GM12875 (cell line): Measurements from ENCODE around the gene PIWIL4.

Experiments used
- H3K4me3 ChIP-seq: one replicate; pipeline ENCODE4 v1.5.1; 2011; ENCODE audit warnings: low read depth, low read length, control low read depth
- TF ChIP-seq, protein P1 (sequence below): IDR thresholded peaks from 2 replicates; pipeline ENCODE4 v1.5.1; 2011; ENCODE audit warnings: low read depth, mild to moderate bottlenecking, control low read depth, inconsistent platforms, low read length, moderate library complexity, borderline replicate concordance; ENCODE audit not compliant: insufficient read depth

Gene PIWIL4

DNA sequence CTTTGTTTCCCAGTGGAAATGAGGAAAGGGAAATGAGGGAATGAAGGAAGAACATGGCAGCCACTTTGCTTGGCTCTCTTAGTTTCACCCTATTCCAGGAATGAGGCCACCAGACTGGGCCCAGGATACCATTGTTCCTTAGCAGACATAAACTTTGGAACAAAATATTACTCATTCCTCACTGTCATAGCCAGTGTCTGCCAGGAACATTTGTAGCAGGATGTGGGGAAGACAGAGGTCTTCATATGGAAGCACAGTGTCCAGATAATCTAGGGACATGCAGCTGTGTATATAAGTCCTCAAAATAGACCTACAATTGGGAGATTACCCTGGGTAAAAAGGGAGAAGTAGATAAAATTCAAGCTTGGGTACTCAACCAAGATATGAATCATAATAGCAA is 38.6 kb upstream of the PIWIL4 start:
- TF ChIP-seq, protein P1, sequence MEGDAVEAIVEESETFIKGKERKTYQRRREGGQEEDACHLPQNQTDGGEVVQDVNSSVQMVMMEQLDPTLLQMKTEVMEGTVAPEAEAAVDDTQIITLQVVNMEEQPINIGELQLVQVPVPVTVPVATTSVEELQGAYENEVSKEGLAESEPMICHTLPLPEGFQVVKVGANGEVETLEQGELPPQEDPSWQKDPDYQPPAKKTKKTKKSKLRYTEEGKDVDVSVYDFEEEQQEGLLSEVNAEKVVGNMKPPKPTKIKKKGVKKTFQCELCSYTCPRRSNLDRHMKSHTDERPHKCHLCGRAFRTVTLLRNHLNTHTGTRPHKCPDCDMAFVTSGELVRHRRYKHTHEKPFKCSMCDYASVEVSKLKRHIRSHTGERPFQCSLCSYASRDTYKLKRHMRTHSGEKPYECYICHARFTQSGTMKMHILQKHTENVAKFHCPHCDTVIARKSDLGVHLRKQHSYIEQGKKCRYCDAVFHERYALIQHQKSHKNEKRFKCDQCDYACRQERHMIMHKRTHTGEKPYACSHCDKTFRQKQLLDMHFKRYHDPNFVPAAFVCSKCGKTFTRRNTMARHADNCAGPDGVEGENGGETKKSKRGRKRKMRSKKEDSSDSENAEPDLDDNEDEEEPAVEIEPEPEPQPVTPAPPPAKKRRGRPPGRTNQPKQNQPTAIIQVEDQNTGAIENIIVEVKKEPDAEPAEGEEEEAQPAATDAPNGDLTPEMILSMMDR, result no peak
- no peak overlapping the region for H3K4me3 ChIP-seq

DNA sequence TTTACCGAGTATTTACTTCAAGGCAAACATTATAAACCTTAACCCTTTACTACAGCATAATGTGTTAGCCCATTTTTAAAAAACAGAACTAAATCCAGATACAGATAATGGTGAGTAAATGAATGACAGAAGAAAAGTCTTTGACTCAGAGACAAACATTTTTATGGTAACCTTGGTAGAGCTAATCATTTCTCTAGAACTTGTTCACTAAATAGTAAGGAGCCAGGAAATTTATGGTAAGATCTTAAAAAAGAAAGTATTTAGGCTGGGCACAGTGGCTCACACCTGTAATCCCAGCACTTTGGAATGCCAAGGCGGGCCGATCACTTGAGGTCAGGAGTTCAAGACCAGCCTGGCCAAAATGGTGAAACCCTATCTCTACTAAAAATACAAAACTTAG is 35.0 kb upstream of the PIWIL4 start:
- TF ChIP-seq, protein P1, result no peak
- H3K4me3 ChIP-seq, result no peak overlapping the region

DNA sequence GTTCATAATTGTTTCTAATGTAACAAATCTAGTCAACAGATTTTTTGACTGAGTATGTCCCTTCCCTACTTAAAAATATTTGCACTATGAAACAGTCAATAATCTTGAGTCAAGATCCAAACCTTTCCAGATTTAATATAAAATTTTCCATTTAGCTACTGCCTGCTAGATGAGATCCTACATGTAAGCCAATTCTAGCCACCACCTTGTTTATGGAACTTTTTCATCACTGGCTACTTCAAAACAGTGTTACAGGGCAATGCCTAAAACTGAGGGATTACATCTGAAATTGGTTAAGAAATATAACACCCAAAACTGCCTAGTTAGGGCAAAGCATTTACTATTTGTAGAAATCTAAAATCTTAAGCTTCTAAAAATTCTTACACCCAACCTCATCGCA is 34.0 kb upstream of the PIWIL4 start:
- TF ChIP-seq, protein P1, result no peak
- no peak overlapping the region for H3K4me3 ChIP-seq

DNA sequence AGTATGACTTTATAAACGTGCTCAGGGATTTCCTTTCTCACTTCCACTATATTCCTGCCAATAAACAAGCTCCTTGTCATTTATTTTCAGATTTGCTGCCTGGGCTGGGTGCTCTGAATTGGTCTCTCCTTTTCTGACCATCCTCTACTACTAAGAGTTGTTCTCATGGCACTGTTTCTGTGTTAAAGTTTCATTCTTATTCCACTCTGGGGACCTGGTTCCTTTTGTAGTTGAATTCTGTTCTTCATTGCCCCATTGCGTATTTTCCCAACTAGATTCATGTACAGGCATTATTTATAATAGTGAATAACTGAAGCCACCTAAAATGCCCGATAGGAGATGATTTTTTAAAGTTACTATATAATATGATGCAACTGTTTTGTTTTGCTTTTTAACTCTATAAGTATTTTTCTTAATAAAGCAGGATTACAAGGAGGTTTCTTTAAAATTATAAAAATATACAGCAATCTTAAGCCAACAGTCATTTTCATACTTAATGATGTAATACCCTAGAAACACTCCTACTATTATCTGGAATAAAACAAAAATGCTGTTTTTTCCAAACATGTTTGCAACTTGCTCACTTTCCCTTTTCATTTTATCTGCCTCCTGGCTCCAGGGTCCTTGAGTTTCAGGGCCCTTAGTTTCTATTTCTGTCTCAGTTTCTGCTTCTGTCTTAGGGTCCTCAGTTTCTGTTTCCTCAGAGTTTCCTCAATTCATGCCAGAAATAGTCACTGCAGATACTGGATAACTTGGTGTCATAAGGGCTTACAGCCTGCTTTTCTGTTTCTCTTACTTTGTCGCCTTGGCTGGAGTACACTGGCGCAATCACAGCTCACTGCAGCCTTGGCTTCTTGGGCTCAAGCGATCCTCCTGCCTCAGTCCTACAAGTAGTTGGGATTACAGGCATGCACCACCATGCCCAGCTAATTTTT is 33.2 kb upstream of the PIWIL4 start:
- TF ChIP-seq, protein P1, result no peak
- H3K4me3 ChIP-seq, result no peak overlapping the region

DNA sequence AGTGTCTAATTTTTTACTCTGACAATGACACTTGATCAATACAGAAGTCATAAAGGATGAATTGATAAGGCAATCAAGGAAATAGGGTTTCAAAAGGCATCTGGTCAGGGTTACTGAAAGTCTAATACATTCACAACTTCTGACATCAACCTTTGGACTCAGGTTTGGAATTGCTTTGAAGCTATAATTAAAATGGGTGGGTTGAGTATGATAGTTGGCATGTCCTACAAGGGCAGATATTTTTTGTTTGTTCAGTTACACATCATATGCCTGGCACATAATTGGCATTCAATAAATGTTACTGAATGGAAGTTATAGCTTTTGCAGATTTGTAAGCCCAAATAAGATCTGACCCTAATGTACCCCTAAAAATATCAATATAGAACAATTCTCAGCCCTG is 30.8 kb upstream of the PIWIL4 start:
- TF ChIP-seq, protein P1, result no peak
- H3K4me3 ChIP-seq, result no peak overlapping the region

DNA sequence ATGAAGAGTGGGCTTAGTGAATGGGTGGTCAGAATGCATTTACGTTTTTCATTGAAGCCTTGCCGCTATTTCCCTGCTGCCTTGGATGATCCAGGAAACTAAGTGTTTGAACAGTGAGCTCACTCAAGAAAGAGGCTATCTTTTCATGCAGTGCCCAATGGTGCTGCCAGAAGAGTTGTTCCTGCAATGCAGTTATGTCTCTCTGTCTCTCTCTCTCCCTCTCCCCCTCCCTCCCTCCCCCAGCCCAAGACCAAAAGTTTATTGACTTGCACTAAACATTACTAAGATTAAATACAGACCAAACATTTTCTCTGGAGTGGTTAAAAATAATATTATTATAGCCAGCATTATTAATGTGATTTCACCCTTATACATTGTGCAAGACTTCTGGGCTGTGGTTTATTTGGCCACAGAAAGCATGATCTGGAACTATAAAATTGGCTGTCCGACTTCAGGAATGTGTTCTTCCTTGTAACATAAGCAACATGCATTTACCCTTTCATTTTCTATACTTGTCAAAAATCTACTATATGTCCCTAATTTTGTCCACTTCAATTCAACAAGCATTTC is 30.1 kb upstream of the PIWIL4 start:
- TF ChIP-seq, protein P1, result no peak

DNA sequence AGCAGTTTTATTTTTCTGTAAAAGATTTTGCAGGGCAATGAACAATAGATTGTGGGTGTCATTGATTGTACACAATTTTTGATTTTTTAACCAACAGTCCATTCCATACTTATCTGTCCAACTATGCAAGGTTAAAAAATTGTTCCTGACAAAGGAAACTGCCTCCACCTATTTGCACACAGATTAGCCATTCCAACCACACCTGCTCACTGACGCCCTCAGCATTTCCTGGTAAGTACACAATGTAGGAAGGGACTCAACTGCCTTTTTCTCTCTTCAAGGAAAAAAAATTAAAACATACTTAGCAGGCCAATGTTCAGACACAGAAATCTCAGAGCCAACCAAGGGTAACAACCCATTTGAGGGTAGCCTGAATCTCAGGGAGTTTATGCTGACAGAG is 27.7 kb upstream of the PIWIL4 start:
- TF ChIP-seq, protein P1, result no peak

More for the DNA sequence above, 30.1 kb upstream of the PIWIL4 start:
- no peak overlapping the region for H3K4me3 ChIP-seq

More for the DNA sequence above, 27.7 kb upstream of the PIWIL4 start:
- no peak overlapping the region for H3K4me3 ChIP-seq
